Measurements from ENCODE around the gene IMPA2.
A peak's percentile ranks its signal among the peaks of the same experiment; 100 is the strongest.
"Not testable (repeated sequence)": the region's sequence is repeated elsewhere in the genome, so short reads cannot be mapped to it uniquely, and the experiment has no call there.

Gene IMPA2

DNA sequence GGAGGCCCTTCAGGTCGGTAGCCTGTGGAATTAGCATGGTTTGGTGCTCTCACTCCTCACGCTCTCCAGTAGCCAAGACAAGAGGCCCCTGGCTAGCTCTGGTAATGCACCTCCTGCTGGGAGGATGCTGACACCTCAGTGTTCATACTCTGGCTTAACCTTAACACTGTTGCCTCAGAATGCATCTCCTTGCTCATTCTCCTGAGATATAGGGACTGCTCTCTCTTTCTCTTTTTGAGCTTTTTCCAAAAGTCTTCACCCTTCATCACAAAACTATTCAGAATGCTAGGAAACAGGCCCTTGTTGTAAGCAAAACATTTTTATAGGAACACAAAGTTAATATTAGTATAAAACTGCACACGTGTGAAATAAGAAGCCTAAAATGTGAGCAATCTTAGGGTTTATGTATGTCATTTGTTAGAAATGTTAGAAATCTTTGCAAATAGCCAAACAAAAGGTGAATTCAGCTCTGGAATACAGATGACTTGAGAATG is 17.3 kb upstream of the IMPA2 start:
- peak; percentile 37 for DNase-seq

DNA sequence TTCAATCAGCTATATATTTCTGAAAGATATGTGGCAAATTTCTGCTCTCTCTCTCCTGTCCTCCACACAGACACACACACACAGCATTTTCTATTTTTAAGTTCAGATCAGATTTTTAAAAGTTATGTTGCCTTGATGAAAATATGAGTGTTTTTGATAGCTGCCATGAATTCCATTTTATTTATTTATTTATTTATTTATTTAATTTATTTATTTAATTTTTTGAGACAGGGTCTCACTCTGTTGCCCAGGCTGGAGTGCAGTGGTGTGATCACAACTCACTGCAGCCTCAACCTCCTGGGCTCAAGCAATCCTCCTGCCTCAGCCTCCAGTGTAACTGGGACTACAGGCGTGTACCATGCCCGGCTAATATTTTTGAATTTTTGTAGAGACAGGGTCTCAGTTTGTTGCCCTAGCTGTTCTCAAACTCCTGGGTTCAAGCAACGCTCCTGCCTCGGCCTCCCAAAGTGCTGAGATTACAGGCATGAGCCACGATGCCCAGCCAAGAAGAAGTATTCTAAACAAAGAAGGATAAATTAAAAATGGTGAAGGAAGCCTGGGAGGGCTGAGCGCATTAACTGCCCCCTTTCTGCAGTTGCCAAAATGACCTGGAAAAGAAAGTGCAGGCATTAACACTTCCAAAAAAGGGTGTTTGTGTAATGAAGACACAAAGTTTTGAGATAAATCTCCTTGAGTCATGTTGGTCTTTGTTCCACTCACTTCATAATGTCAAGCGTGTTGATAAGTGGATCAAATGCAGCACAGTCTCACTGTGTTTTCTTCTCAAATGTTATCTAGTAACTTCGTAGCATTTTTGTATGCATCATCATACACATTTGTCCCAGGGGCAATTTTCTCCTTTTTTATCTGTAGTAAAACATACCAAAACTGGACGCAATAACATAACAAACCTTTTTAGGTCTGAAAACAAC is 11.1 kb upstream of the IMPA2 start:
- no peak for DNase-seq

DNA sequence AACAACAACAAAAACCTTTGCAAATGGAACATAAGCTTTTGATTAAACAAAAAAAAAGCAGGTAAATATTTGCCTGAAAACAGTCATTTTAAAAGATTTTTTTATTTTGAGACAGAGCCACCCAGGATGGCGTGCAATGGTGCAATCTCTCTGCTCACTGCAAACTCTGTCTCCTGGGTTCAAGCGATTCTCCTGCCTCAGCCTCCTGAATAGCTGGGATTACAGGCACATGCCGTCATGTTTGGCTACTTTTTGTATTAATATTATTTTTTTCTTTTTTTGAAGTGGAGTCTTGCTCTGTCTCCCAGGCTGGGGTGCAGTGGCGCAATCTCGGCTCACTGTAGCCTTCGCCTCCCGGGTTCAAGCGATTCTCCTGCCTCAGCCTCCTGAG is 10.5 kb upstream of the IMPA2 start:
- not testable (repeated sequence) for DNase-seq

DNA sequence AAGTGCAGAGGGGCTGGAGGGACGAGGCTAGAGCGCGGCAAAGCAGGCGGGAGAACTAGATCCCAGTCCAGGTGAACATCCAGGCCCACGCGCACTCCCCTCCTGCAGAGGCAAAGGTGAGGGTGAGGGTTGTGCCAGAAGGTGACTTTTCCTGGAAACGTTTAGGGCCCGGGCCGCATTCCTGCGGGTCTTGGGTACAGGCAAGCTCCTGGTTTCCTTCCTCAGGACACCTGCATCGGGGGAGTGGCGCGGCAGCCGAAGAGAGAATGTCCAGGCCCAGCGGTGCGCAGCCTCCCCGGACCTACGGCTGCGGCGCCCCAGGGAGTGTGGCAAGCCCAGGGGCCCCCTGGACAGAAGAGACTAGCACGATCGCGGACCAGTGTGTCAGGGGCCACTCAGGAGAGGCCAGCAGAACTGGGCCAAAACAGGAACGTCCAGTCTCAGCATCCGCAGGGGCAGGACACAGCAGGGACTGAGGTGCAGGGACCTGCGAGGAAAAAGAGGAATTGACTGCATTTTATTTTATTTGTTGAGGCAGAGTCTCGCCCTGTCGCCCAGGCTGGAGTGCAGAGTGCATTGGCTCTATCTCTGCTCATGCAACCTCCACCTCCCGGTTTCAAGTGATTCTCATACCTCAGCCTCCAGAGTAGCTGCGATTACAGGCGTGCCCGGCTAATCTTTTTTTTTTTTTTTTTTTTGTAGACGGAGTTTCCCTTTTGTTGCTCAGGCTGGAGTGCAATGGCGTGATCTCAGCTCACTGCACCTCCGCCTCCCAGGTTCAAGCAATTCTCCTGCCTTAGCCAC is 8.7 kb upstream of the IMPA2 start:
- DNase-seq: no peak

DNA sequence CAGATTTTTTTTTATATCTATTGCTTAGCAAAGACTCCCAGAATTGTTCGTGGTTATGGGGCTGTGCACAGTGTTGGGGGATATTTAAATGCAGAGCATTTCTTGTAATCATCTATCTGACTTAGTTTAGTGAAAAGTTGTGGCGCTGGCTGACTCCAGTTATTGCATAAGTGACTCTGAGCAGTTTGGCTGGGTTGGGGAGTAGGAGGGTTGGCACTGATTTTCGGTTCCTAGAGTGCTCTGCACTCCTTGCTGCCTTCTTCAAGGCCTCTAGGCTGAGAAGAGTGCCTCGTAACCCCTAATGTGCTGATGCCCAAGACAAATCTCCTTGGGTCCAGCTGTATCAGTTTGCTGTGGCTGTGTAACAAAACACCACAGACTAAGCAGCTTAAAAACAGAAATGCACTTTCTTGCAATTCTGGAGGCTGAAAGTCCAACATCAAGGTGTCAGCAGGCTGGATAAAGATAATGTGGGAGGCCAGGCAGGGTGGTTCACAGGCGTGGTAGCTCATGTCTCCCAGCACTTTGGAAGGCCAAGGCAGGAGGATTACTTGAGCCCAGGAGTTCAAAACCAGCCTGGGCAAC is 6.5 kb upstream of the IMPA2 start:
- no peak for DNase-seq

DNA sequence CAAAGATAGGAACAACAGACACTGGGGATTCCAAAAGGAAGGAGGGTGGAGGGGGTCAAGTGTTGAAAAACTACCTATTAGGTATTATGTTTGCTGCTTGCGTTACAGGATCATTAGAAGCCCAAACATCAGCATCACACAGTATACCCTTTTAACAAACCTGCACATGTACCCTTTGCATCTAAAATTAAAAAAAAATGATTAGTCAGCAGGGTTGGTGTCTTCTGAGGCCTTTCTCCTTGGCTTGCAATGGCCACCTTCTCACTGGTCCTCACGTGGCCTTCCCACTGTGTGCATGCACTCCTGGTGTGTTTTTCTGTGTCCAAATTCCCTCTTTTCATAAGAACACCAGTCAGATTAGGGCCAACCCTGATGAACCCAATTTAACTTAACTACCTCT is 5.6 kb upstream of the IMPA2 start:
- DNase-seq: no peak

DNA sequence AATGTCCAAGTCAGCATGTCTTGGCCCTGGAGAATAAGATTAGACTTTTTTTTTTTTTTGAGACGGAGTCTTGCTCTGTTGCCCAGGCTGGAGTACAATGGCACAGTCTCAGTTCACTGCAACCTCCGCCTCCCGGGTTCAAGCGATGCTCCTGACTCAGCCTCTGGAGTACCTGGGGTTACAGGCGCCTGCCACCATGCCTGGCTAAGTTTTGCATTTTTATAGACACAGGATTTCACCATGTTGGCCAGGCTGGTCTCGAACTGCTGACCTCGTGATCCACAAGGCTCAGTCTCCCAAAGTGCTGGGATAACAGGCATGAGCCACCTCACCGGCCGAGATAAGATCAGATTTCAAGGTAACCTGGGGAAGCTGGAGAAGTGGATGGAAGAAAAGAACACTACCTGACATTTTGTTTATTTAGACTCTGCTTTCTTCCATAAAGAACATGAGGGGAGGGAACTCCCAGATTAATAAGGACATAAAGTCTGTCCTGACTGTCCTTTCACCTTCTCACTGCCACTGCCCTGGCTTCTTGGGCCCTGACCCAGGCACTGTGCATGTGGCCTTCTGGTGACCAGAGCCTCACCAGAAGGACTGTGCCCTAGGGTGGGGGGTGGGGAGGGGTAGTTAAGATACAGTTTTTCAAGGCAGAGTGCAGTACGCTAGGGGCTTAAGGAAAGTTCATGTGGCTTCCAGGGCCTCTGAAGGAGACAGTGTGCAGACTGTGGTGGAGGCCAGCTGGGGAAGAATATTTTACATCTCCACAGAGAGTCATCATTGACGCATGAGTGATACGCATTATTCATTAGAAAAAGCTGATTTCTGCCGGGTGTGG is 4.8 kb upstream of the IMPA2 start:
- no peak for DNase-seq

DNA sequence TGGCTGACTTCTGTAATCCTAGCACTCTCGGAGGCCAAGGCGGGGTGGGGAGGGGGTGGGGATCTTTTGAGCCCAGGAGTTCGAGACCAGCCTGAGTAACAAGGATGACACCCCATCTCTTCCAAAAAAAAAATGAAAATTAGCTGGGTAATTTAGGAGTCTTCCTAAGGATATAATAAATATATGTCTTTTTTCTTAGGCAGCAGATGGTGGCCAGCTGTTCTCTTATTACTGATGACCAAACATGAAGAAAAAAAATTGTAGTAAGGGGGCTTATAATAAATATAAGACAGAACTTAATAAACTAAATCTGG is 4.2 kb upstream of the IMPA2 start:
- no peak for DNase-seq

DNA sequence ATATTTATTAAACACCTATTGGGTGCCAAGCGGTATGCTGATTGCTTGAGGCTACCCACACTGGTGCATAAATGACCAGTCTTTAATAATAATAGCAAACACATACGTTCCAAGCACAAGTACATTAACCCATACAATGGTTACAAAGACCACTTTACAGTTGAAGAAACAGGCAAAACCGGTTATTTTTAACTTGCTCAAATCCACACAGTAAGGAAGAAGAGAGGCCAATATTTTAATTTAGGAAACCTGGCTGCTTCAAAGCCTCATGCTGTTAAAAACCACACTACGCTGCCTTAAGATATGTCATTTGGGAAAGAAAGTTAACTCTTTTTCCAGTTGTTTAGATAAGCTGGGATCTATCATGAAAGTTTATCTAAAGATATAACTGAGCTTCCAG is 2.4 kb upstream of the IMPA2 start:
- no peak for DNase-seq

DNA sequence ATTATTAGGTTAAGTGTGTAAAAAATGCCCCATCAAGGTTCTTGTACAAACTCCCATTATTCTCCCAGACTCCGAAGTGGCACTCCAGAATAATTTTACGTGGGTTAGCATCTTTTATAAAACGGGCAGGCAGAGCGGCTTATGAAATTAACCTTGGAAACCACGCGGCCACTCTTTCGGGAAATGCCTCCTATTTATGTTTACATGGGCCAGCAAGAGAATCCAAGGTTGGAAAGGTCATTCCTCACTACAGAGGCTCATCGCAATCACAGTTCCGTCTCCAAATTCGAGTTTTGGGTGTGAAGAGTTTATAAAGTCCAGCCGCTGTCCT is 1.2 kb upstream of the IMPA2 start:
- no peak for DNase-seq

DNA sequence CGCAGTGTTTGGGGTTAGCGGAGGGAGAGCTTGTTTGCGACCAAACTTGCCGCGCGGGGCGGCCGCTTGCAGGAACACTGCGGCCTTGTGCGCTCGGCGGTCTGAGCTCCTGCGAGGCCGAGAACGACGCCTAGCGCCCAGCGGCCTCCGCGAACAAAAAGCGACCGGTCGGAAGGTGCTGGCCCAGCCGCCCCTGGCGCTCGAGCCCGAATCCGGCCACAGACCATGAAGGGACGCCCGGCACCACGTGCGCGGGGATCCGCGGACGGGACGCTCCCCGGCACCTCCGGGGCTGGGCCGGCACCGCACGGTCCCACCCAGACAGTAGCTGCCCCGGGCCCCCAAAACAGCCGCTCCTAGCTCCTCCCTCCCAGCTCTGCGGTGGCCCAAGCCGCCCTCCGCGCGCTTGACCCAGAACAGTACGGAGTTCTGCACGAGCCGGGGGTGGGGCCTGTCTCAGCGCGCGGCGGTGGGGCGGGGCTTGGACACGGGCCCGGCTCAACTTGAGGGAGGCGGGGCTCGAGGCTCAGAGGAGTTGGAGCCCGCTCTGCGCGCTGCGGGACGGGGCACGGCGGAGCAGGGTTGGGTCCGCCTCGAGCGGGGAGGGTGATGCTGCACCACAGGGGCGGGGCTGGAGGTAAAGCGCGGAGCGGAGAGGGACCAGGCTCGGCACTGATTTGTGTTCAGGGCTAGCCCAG is 664 bp upstream of the IMPA2 start:
- no peak for DNase-seq

DNA sequence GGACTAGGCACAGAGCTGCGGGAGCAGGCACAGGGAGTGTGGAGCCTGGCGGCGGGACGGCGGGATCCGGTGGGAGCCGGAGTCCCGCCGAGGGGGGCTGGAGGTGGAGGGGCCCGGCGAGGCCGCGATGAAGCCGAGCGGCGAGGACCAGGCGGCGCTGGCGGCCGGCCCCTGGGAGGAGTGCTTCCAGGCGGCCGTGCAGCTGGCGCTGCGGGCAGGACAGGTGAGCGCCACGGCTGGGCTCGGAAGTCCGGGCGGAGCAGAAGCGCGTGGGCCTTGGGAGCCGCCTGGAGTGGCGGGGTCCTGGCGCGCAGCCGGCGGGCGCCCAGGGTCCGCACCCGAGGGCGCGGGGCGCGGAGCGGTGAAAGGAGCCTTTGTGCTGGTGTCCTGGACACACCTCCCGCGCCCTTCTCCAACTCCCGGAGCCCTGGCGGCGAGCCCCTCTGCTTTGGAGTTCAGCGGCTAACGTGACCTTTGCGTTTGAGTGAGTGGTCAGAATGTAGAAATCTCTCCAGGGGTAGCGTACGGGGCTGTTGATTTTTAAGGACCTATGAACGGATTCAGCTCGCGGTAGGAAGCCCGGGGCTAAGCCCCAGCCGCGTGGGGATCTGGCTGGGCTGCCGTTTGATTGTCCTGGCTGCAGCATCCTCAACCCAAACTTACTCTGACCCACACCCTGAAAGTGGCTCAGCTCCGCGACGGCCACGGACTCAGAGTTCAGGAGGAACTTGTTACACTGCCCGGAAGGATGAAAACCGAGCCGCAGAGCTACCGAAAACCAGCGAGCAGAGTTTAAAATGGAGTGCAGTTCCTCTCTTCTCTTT is 448 bp downstream of the IMPA2 start:
- DNase-seq: no peak

DNA sequence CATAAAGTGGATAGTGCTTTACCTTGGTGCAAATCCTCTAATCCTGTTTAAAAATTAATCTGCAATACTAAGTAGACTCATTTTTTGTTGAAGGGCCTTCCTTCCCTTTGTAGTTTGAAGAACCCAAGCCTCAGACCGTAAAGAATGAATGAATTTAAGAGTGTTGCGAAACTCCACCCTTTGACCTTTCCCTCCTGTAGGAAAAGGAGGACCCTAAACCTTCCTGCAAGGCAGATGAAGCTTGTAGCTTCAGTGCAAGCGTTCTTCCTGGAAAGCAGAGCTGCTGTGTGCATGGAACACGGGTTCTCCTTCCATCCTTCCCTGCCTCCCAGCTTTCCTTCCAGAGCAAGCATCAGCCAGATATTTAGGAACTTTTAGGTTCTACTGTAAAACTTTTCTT is 1.7 kb downstream of the IMPA2 start:
- DNase-seq: no peak

DNA sequence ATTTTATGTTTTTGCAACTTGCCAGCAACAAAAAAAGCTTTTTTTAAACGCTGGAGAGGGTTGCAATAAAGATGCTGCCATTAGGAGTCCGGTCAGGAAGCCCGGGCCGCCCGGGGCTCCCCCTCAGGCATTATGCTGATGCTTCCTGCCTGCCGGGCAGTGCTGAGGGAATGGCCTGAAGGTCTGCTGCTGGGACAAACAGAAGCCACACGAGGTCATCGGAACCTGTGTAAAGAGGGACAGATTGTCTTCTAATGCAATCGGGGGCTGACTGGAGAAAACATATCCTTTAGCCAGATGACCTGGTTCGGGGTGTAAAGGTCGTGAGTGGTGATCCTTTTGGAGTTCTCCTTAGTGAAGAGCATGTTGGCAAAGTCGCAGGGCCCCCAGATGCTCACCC is 2.3 kb downstream of the IMPA2 start:
- no peak for DNase-seq

DNA sequence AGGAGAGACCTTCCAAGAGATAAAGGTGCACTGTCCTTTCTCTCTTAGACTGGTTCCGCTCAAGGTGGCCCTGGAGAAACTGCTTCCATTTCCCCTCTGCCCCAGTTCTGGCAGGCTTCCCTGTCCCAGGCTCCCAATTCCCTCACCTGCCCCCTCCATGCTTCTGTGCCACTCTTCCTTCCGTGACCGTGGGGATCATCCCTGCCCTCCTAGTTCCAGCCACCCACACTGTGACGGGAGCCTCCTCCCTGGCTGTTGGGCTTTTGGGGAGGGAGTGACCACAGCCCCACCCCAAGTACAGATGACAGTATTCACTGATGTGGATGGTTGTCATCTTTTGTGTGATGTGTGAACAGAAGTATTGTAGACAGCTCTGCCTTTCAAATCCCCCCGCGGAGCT is 2.8 kb downstream of the IMPA2 start:
- no peak for DNase-seq

DNA sequence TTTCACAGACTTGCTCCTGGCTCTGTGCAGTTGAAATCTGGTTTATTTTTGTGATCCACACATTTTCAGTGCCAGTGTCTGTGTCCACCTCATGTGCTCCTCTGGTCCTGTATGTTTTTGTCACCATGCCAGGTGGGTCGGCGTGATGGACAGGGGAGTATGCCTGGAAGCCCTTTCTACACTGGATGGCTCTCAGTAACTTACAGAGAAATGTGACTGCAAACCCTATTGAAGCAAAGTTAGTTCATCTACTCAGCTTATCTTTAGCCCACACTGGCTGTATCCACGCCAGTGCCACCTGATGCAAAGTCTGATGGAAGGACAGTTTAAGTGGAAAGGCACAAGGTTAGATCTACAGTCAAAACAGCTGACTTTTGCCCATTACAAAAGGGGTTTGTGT is 4.3 kb downstream of the IMPA2 start:
- no peak for DNase-seq

DNA sequence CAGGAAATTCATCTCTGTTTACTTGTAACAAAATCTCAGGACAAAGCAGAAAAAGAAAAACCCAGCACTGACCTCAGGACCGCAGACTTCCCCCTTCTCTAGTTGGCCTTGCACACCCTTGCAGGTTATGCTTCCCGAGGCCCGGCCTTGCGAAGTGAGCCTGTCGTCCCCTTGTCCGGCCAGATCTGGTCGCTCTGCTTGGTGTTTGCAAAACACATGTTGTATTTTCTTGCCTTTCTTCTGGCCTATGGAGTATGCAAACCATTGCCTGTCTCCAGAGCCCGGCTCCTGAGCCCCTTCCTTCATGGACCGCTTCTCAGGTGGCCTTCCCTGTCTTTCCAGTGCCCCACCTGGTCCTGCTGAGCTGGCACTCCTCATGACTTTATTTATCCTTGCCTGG is 4.8 kb downstream of the IMPA2 start:
- DNase-seq: no peak

DNA sequence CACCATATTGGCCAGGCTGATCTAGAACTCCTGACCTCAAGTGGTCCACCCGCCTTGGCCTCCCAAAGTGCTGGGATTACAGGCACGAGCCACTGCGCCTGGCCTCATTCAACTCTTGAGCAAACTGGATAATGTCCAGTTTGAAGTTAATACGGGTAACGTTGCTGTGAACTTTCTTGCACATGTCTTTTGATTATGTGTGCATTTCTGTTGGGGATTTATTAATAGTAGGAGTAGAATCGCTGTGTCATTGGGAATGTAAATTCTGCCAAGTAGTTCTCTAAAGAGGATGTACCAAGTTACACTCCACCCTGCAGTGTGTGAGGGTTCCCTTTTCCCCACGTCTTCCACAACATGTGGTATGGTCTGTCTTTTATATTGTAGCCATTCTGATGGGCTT is 6.2 kb downstream of the IMPA2 start:
- no peak for DNase-seq

DNA sequence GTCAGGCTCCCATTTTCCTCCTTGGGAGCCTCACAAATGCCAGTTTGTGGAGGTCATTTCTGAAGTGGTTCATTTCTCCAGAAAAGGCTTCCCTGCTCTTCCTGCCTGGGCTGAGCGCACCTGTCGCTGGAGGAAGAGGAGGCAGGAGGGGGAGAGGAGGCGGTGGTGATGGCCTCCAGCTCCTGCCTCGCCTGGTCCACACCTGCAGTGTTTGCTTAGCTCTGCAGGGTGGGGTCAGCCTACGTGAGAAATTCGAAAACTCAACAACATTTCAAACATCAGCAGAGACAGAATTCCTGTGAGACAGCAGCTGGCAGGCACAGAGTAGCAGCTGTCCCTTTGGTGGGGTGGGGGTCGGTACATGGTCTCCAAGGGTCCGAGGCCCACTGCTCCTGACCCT is 7.9 kb downstream of the IMPA2 start:
- DNase-seq: no peak

DNA sequence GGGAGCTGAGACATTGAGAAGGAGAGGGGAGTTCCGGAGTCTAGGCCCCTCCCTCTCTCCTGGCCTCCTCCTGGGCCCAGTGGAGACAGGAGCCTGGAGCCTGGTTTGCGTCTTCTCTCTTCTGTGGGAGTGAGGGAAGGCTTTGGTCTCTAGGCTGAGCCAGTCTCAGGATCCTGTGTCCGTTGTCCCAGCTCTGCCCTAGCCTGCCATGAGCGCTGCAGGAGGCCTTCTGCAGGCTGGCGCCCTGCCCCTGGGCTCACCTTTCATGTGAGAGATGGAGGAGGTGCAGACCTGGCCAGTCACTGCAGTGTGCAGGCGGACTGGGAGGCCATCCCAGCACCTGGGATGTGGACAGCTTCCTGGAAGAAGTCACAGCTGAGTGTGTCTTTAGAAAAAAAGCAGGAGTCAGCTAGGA is 8.7 kb downstream of the IMPA2 start:
- DNase-seq: no peak

DNA sequence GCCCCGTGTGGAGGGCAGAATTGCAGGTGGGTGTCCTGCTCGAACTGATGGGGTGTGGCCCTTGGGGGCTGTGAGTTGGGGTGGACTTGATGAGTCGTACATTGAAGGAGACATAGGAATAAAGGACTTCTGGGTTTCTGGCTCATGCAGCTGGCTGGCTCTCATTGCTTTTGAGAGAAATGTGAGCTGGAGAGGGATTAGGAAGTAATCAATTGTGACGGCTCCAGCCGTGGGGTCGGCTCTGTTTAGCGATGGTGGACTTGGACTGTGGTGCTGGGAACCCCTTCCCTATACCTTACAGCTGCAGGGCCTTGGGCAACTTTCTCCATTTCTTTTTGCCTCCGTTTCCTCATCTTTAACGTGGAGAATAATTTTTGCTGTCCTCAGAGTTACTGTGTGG is 9.2 kb downstream of the IMPA2 start:
- no peak for DNase-seq
